GM11168 (cell line): ENCODE measurements around the gene KRTAP4-3.
"Not testable (repeated sequence)": the region's sequence is repeated elsewhere in the genome, so short reads cannot be mapped to it uniquely, and the experiment has no call there.

Experiments
- in situ Hi-C: fragments of 300-500 bp; cut with MboI; formaldehyde crosslinking; loops from one replicate; pipeline ENCODE4 v1.12.0; 2022; ENCODE audit warnings: low sequenced_read_pairs; ENCODE audit not compliant: unreplicated experiment

Gene KRTAP4-3

GRCh38 chr17:41160190-41160589, 7.8 kb downstream of the KRTAP4-3 start:
- in situ Hi-C loops = not testable (repeated sequence)

GRCh38 chr17:41153856-41154255, 14.2 kb downstream of the KRTAP4-3 start:
- in situ Hi-C loops = no loop called here

- in situ Hi-C loops = no loop called here
Measured at GRCh38 chr17:41151525-41151924, 16.5 kb downstream of the KRTAP4-3 start.

GRCh38 chr17:41150026-41150425, 18.0 kb downstream of the KRTAP4-3 start:
- in situ Hi-C loops = no loop called here

GRCh38 chr17:41149652-41149985, 18.4 kb downstream of the KRTAP4-3 start, which contains the start of gene KRTAP4-5:
Gene KRTAP4-5 (minus strand): TSS chr17:41149825. CDS start chr17:41149767, 58 bp downstream.
- in situ Hi-C loops = no loop called here

GRCh38 chr17:41148971-41149651, 18.9 kb downstream of the KRTAP4-3 start:
- in situ Hi-C loops = not testable (repeated sequence)

- in situ Hi-C loops = no loop called here
Measured at GRCh38 chr17:41147531-41148204, 20.4 kb downstream of the KRTAP4-3 start.

GRCh38 chr17:41145261-41145660, 22.8 kb downstream of the KRTAP4-3 start:
- in situ Hi-C loops = no loop called here

- in situ Hi-C loops = no loop called here
Measured at GRCh38 chr17:41144846-41145245, 23.2 kb downstream of the KRTAP4-3 start.

GRCh38 chr17:41141361-41141760, 26.7 kb downstream of the KRTAP4-3 start:
- in situ Hi-C loops = no loop called here

GRCh38 chr17:41140360-41141131, 27.5 kb downstream of the KRTAP4-3 start, which contains the start of gene KRTAP4-6:
Gene KRTAP4-6 (minus strand): TSS chr17:41140544. CDS start chr17:41140487, 57 bp downstream.
- in situ Hi-C loops = no loop called here

- in situ Hi-C loops = not testable (repeated sequence)
Measured at GRCh38 chr17:41139865-41140264, 28.2 kb downstream of the KRTAP4-3 start.

- in situ Hi-C loops = no loop called here
Measured at GRCh38 chr17:41133880-41134735, 33.9 kb downstream of the KRTAP4-3 start.

GRCh38 chr17:41131979-41132378, 36.0 kb downstream of the KRTAP4-3 start:
- in situ Hi-C loops = no loop called here

GRCh38 chr17:41127371-41127770, 40.6 kb downstream of the KRTAP4-3 start:
- in situ Hi-C loops = no loop called here

GRCh38 chr17:41126412-41126811, 41.6 kb downstream of the KRTAP4-3 start:
- in situ Hi-C loops = no loop called here

- in situ Hi-C loops = no loop called here
Measured at GRCh38 chr17:41125064-41125463, 43.0 kb downstream of the KRTAP4-3 start.

- in situ Hi-C loops = not testable (repeated sequence)
Measured at GRCh38 chr17:41123991-41124371, 44.0 kb downstream of the KRTAP4-3 start, which contains the start of gene KRTAP4-12. Gene KRTAP4-12 (minus strand): TSS chr17:41124182. CDS start chr17:41124122, 60 bp downstream.

GRCh38 chr17:41123292-41123990, 44.6 kb downstream of the KRTAP4-3 start:
- in situ Hi-C loops = not testable (repeated sequence)
